GM15510 (cell line): ENCODE results near the gene ACADS.

ENCODE experiments used
- POLR2A ChIP-seq: IDR thresholded peaks from 3 replicates; pipeline ENCODE4 v1.6.1; 2011; ENCODE audit warnings: borderline replicate concordance; ENCODE audit not compliant: insufficient read length; ENCODE audit errors: extremely low read depth

ACADS gene

GRCh38 chr12:120736404-120737331, 11.0 kb downstream of the ACADS start:
- TF ChIP-seq POLR2A, result no peak

- no peak for TF ChIP-seq POLR2A
These were observed 12.1 kb downstream of the ACADS start for GRCh38 chr12:120737557-120738251.

- TF ChIP-seq POLR2A, result no peak
These were observed 12.8 kb downstream of the ACADS start for GRCh38 chr12:120738252-120739030.

- TF ChIP-seq POLR2A, result no peak
These were observed 13.6 kb downstream of the ACADS start for GRCh38 chr12:120739031-120739762.

GRCh38 chr12:120739821-120740613, 14.4 kb downstream of the ACADS start:
- TF ChIP-seq POLR2A, result no peak

GRCh38 chr12:120740871-120741270, 15.2 kb downstream of the ACADS start:
- no peak for TF ChIP-seq POLR2A

- TF ChIP-seq POLR2A, result no peak
These were observed 16.1 kb downstream of the ACADS start for GRCh38 chr12:120741476-120742421.

GRCh38 chr12:120744922-120745493, 19.4 kb downstream of the ACADS start:
- TF ChIP-seq POLR2A, result no peak

- TF ChIP-seq POLR2A, result no peak
These were observed 22.6 kb downstream of the ACADS start for GRCh38 chr12:120748242-120748641.

- TF ChIP-seq POLR2A, result no peak
These were observed 23.6 kb downstream of the ACADS start for GRCh38 chr12:120749256-120749655.

GRCh38 chr12:120750806-120751205, 25.2 kb downstream of the ACADS start:
- TF ChIP-seq POLR2A, result no peak

GRCh38 chr12:120751389-120751788, 25.8 kb downstream of the ACADS start:
- no peak for TF ChIP-seq POLR2A
